Brain microvascular endothelial cell (primary cell): ENCODE measurements around the gene ZNF507.

Experiments used
- DNase-seq: peaks from one replicate; pipeline ENCODE4 v3.0.0-alpha.2; 2020
- H3K27ac ChIP-seq: fragments of 250-450 bp; sonication (Bioruptor Pico); 2 replicates; pipeline ENCODE4 v1.5.1; 2020; ENCODE audit warnings: mild to moderate bottlenecking, moderate library complexity
- H3K27me3 ChIP-seq: fragments of 250-450 bp; sonication (Bioruptor Pico); replicated peaks from 2 replicates; pipeline ENCODE4 v1.5.1; 2020; ENCODE audit warnings: mild to moderate bottlenecking
- H3K36me3 ChIP-seq: fragments of 250-450 bp; sonication (Bioruptor Pico); replicated peaks from 2 replicates; pipeline ENCODE4 v1.5.1; 2020; ENCODE audit warnings: mild to moderate bottlenecking
- H3K4me3 ChIP-seq: 2 replicates; pipeline ENCODE4 v1.5.1; 2011; ENCODE audit warnings: low read depth, mild to moderate bottlenecking, control low read depth, low read length, moderate library complexity
- CTCF ChIP-seq: IDR thresholded peaks from 2 replicates; pipeline ENCODE4 v1.5.1; 2011; ENCODE audit warnings: low read depth, mild to moderate bottlenecking, moderate library complexity, low read length, control low read depth, inconsistent platforms; ENCODE audit errors: missing control alignments
- in situ Hi-C: cut with HindIII; loops from 2 replicates; pipeline ENCODE4 v1.10.0; 2017; ENCODE audit warnings: low sequenced_read_pairs, low pct_ligation_motif_present

ZNF507 gene

GRCh38 chr19:32407004-32407992 lies 61.9 kb downstream of the ZNF507 start:
- H3K27me3 ChIP-seq, result no peaks in the 10 kb centered on the region
- no peak for TF ChIP-seq CTCF
- H3K27ac ChIP-seq, result no peak overlapping the region
- peak overlapping the region; percentile 86 for H3K4me3 ChIP-seq
- in situ Hi-C loops, result no loop called here
- DNase-seq, result peak; percentile 12
- H3K36me3 ChIP-seq, result peaks cover 13% of the 10 kb centered on the region

- peaks cover 24% of the 10 kb centered on the region for H3K36me3 ChIP-seq
- no peak overlapping the region for H3K27ac ChIP-seq
- in situ Hi-C loops, result no loop called here
- no peaks in the 10 kb centered on the region for H3K27me3 ChIP-seq
- DNase-seq, result no peak
- no peak for TF ChIP-seq CTCF
- no peak overlapping the region for H3K4me3 ChIP-seq
Measured at GRCh38 chr19:32415246-32415645, 69.8 kb downstream of the ZNF507 start.

- H3K27me3 ChIP-seq, result no peaks in the 10 kb centered on the region
- DNase-seq, result no peak
- in situ Hi-C loops, result no loop called here
- no peak for TF ChIP-seq CTCF
- peaks cover 24% of the 10 kb centered on the region for H3K36me3 ChIP-seq
- no peak overlapping the region for H3K27ac ChIP-seq
- no peak overlapping the region for H3K4me3 ChIP-seq
Measured at GRCh38 chr19:32415669-32416068, 70.3 kb downstream of the ZNF507 start.

- in situ Hi-C loops, result no loop called here
- Histone ChIP-seq H3K27me3 (no peaks in the 10 kb centered on the region), H3K36me3 (peaks cover 14% of the 10 kb centered on the region), H3K27ac (no peak overlapping the region), H3K4me3 (no peak overlapping the region)
- TF ChIP-seq CTCF, result no peak
- DNase-seq, result no peak
Measured at GRCh38 chr19:32416749-32417456, 71.5 kb downstream of the ZNF507 start.

- no peak for TF ChIP-seq CTCF
- Histone ChIP-seq H3K4me3 (no peak overlapping the region), H3K27ac (no peak overlapping the region), H3K36me3 (peaks cover 14% of the 10 kb centered on the region), H3K27me3 (no peaks in the 10 kb centered on the region)
- no peak for DNase-seq
- in situ Hi-C loops, result no loop called here
Measured at GRCh38 chr19:32418155-32418554, 72.7 kb downstream of the ZNF507 start.
